K562 (cell line): Measurements from ENCODE around the gene EIF4E1B. TPM values are rescaled to one million over a fixed set of nuclear protein-coding genes. Genes with fewer than 3 reads are reported as not detected.

ENCODE experiments used
- ATAC-seq: fragments of 200-7000 bp; cut with Tn5 transposase; 3 replicates; pipeline ENCODE4 v1.9.1; 2020; ENCODE audit warnings: moderate library complexity
- BruUV-seq: library from RNA; stranded (reverse); fragments of 400-500 nt; replicated peaks from 2 replicates; lab custom pipeline; 2021; lab: Mats Ljungman, UMichigan
- CTCF ChIA-PET: fragments of 300-600 bp; formaldehyde crosslinking; extraction: SDS; loops from one replicate; lab custom pipeline; 2021; ENCODE audit warnings: low intra/inter-chr PET ratio; lab: Yijun Ruan, JAX
- POLR2A ChIA-PET: fragments of 300-600, 350-650 bp; sonication (Branson Sonifier 250); formaldehyde crosslinking; extraction: SDS; loops from one replicate; lab custom pipeline; 2021; ENCODE audit warnings: antibody characterized with exemption, inconsistent platforms; lab: Yijun Ruan, JAX
- DNase-seq, 4 experiments: peaks; one replicate each; pipeline versions ENCODE4 v3.0.0 to v3.0.0-alpha.2; 2011 to 2018; ENCODE audit warnings: low spot score in 3 of 4, mixed read lengths in 3 of 4; ENCODE audit errors: extremely low read depth in 1 of 4
- FAIRE-seq: peaks from 2 replicates; lab custom pipeline; 2011; peaks lifted over from hg19 to GRCh38; lab: Jason Lieb, UNC
- H2AFZ ChIP-seq: 2 replicates; pipeline ENCODE4 v1.6.0; 2011; ENCODE audit warnings: low read depth, low read length, control low read depth, inconsistent platforms
- H3K27ac ChIP-seq: fragments of 200-600 bp; 3 replicates; pipeline ENCODE4 v1.8.0; 2011; ENCODE audit warnings: low read depth, mild to moderate bottlenecking, control low read depth, inconsistent platforms, low read length, moderate library complexity, mixed read lengths; ENCODE audit errors: extremely low read depth
- H3K27me3 ChIP-seq, 2 experiments: fragments of 300-600 bp in 1 of 2; 2 replicates in 1 of 2; 3 replicates in 1 of 2; pipeline versions ENCODE4 v1.6.0 to v1.8.0; 2011; ENCODE audit warnings: inconsistent platforms in 2 of 2, low read length in 2 of 2, mild to moderate bottlenecking in 1 of 2, mixed read lengths in 1 of 2, moderate library complexity in 1 of 2; ENCODE audit not compliant: control insufficient read depth in 2 of 2, insufficient read depth in 2 of 2
- H3K36me3 ChIP-seq: fragments of 300-600 bp; 3 replicates; pipeline ENCODE4 v1.8.0; 2011; ENCODE audit warnings: mild to moderate bottlenecking, low read length, inconsistent platforms; ENCODE audit not compliant: control insufficient read depth, insufficient read depth
- H3K4me1 ChIP-seq, 2 experiments: fragments of 200-600 bp in 1 of 2; replicated peaks in 1 of 2; 2 replicates in 1 of 2; 3 replicates in 1 of 2; pipeline versions ENCODE4 v1.5.1 to v1.8.0; 2011; ENCODE audit warnings: inconsistent platforms in 2 of 2, low read length in 2 of 2, mild to moderate bottlenecking in 1 of 2, mixed read lengths in 1 of 2, moderate library complexity in 1 of 2; ENCODE audit not compliant: control insufficient read depth in 2 of 2, insufficient read depth in 2 of 2
- H3K4me2 ChIP-seq: 2 replicates; pipeline ENCODE4 v1.6.1; 2011; ENCODE audit warnings: low read length, control low read depth, inconsistent platforms, mixed read lengths; ENCODE audit not compliant: insufficient read depth
- H3K4me3 ChIP-seq: fragments of 200-600 bp; sonication (generic), shearing (Covaris generic); 2 replicates; pipeline ENCODE4 v1.5.1; 2016; ENCODE audit warnings: control low read depth, inconsistent platforms
- H3K79me2 ChIP-seq: fragments of 200-600 bp; 3 replicates; pipeline ENCODE4 v1.8.0; 2011; ENCODE audit warnings: low read length, inconsistent platforms; ENCODE audit not compliant: control insufficient read depth, insufficient read depth
- H3K9ac ChIP-seq, 2 experiments: 2 replicates each; pipeline versions ENCODE4 v1.6.0 to v1.6.1; 2011; ENCODE audit warnings: low read depth in 2 of 2, low read length in 2 of 2, control low read depth in 1 of 2, inconsistent platforms in 1 of 2, mild to moderate bottlenecking in 1 of 2, mixed read lengths in 1 of 2; ENCODE audit not compliant: insufficient read depth in 1 of 2
- H3K9me1 ChIP-seq: one replicate; pipeline ENCODE4 v1.6.0; 2011; ENCODE audit warnings: inconsistent platforms, mild to moderate bottlenecking, low read length, moderate library complexity; ENCODE audit not compliant: control insufficient read depth, insufficient read depth
- H3K9me3 ChIP-seq: replicated peaks from 2 replicates; pipeline ENCODE4 v1.5.1; 2011; ENCODE audit warnings: low read depth, low read length, inconsistent platforms; ENCODE audit not compliant: control insufficient read depth, insufficient read depth
- H4K20me1 ChIP-seq: replicated peaks from 2 replicates; pipeline ENCODE4 v1.6.1; 2011; ENCODE audit warnings: low read length, inconsistent platforms, mixed read lengths; ENCODE audit not compliant: control insufficient read depth, insufficient read depth
- CBFA2T3 ChIP-seq: fragments of 450-650 bp; IDR thresholded peaks from 2 replicates; pipeline ENCODE4 v1.6.1; 2017
- FOSL1 ChIP-seq: fragments of 200-800 bp; sonication (Bioruptor generic); conservative IDR thresholded peaks from 2 replicates; pipeline ENCODE4 v1.6.1; 2016; ENCODE audit warnings: missing genetic modification characterization, missing compliant biosample characterization
- HOXB6 ChIP-seq: fragments of 250-450 bp; sonication (Bioruptor Pico); IDR thresholded peaks from 2 replicates; pipeline ENCODE4 v1.5.1; 2022; ENCODE audit warnings: mild to moderate bottlenecking, borderline replicate concordance
- MED1 ChIP-seq: sonication (generic); formaldehyde crosslinking; IDR thresholded peaks from 2 replicates; pipeline ENCODE4 v1.8.1; 2023; ENCODE audit warnings: missing genetic modification reagents, borderline replicate concordance
- TFAP4 ChIP-seq: sonication (generic); formaldehyde crosslinking; IDR thresholded peaks from 2 replicates; pipeline ENCODE4 v1.8.0; 2022; ENCODE audit warnings: missing genetic modification reagents, mild to moderate bottlenecking, moderate library complexity, borderline replicate concordance
- WGBS: fragments of 100-300 bp; shearing (Covaris generic); methylation state at CpG from one replicate; pipeline ENCODE4 v1.1.6; 2016; ENCODE audit warnings: low coverage, mixed read lengths; ENCODE audit not compliant: insufficient coverage; ENCODE audit errors: missing lambda C conversion rate; 5-methylcytosine and 5-hydroxymethylcytosine counted together
- in situ Hi-C: fragments of 300-500 bp; cut with MboI; formaldehyde crosslinking; loops from 4 replicates; pipeline ENCODE4 v1.15.0; 2018; ENCODE audit warnings: inconsistent platforms, mixed read lengths
- intact Hi-C: fragments of 100-400 bp; cut with micrococcal nuclease; formaldehyde crosslinking; loops from 2 replicates; pipeline ENCODE4 v1.14.2; 2022
- polyA plus RNA-seq, 8 experiments: library from polyadenylated mRNA; depleted of rRNA in 4 of 8; stranded (reverse) in 5 of 8; unstranded in 3 of 8; fragments of >200 nt; fragmentation: Nextera tagmentation in 2 of 8; fragmentation: Illumina TruSeq in 1 of 8; extraction: Ambion mirVana in 2 of 8; extraction: Trizol in 1 of 8; gene quantifications; 2 replicates each; pipeline versions ENCODE4 v1.2.1 to v1.2.3, GENCODE V29; 2011 to 2014; ENCODE audit warnings: inconsistent platforms in 1 of 8, missing spikeins in 1 of 8
- total RNA-seq, 7 experiments: library from RNA; depleted of rRNA in 6 of 7; stranded (reverse); fragments of >200 nt in 6 of 7; fragmentation: Illumina TruSeq in 2 of 7; extraction: Trizol in 2 of 7; gene quantifications; 2 replicates each; pipeline versions ENCODE4 v1.2.1 to v1.2.3, GENCODE V29; 2011 to 2021; ENCODE audit warnings: low replicate concordance in 1 of 7

Gene EIF4E1B
- total and polyA plus RNA-seq, 9 of the 15 experiments (the other 6 are each of a cell fraction or from before 2014, with no cell fraction given): not detected

- DNase-seq: no peak
These were observed 15.5 kb upstream of the EIF4E1B start for GRCh38 chr5:176614805-176615478.

More at GRCh38 chr5:176614805-176615478, 15.5 kb upstream of the EIF4E1B start:
- 0 out of 2 replicates have a peak, but pooled peaks have one; percentile 17 for TF ChIP-seq TFAP4 (CRISPR knock-in tag)
- no peak for TF ChIP-seq MED1
- TF ChIP-seq HOXB6 (CRISPR knock-in tag): no peak
- TF ChIP-seq CBFA2T3: 0 out of 2 replicates have a peak, but pooled peaks have one; percentile 15
- TF ChIP-seq FOSL1 (tag): peak; percentile 88
- in situ Hi-C loops: no loop called here
- Histone ChIP-seq H3K9me1 (peaks cover 2% of the 10 kb centered on the region), H3K4me3 (no peak overlapping the region), H4K20me1 (peaks cover 6% of the 10 kb centered on the region; the same call in 1 of the 2 replicates), H3K27ac (no peak overlapping the region), H3K9ac (no peak overlapping the region), H3K4me1 (peaks cover 10 to 18% of the 10 kb centered on the region in 2 experiments), H3K4me2 (no peak overlapping the region), H3K9me3 (no peaks in the 10 kb centered on the region), H3K27me3 (peaks cover 19 to 37% of the 10 kb centered on the region in 2 experiments), H3K36me3 (no peaks in the 10 kb centered on the region), H2AFZ (no peak overlapping the region), H3K79me2 (no peaks in the 10 kb centered on the region)
- ChIA-PET CTCF (no interaction called here), POLR2A (interaction anchor here (0.7 kb wide), 1 partner anchor 142 kb away, joined by 4 read pairs; no protein-coding TSS in a partner anchor)
- 0% methylated on average over 3 of the region's 8 CpGs for WGBS
- no TSS peak for BruUV-seq
- no peak for ATAC-seq
- FAIRE-seq: no peak
- intact Hi-C loops: loop anchor here (5.0 kb wide), 1 partner anchor 198 kb away; the partner anchor contains the start of gene CLTB
